ENCODE measurements around the gene PHOX2B. TPM values are rescaled to one million over a fixed set of nuclear protein-coding genes. Genes with fewer than 3 reads are reported as not detected.
"Not testable (repeated sequence)": the region's sequence is repeated elsewhere in the genome, so short reads cannot be mapped to it uniquely, and the experiment has no call there.

PHOX2B gene
- total RNA-seq, 2 experiments from 2014 or later = not detected

GRCh38 chr4:41746025-41746439, 2.5 kb downstream of the PHOX2B start:
- Mint-ChIP-seq H3K27ac (no peak overlapping the region), H3K9me3 (no peaks in the 10 kb centered on the region), H3K27me3 (peaks cover 64% of the 10 kb centered on the region), H3K36me3 (ENCODE audit: low read depth) (peaks cover 4% of the 10 kb centered on the region), H3K4me1 (ENCODE audit: low read depth) (no peaks in the 10 kb centered on the region), H3K4me3 (no peak overlapping the region)
- TF ChIP-seq CTCF (IDR thresholded peaks at IDR 0.05) = no peak
- DNase-seq (no peak), ATAC-seq (no peak)
- ChIA-PET CTCF (no interaction called here), POLR2A (no interaction called here)
- intact Hi-C loops (cut with micrococcal nuclease) = loop anchor here (5.0 kb wide), 1 partner anchor 136 kb away; no protein-coding TSS in a partner anchor

- H3K4me1 Mint-ChIP-seq (ENCODE audit: low read depth) = no peaks in the 10 kb centered on the region
- CTCF ChIA-PET = no interaction called here
- intact Hi-C loops (cut with micrococcal nuclease) = loop anchor here (5.0 kb wide), 1 partner anchor 137 kb away; no protein-coding TSS in a partner anchor
Measured at GRCh38 chr4:41745292-41746024, 3.1 kb downstream of the PHOX2B start.

GRCh38 chr4:41744572-41745291, 3.8 kb downstream of the PHOX2B start:
- ATAC-seq (no peak), DNase-seq (no peak)
- H3K9me3 Mint-ChIP-seq = no peaks in the 10 kb centered on the region
- POLR2A ChIA-PET = no interaction called here
- H3K27ac Mint-ChIP-seq = no peak overlapping the region
- intact Hi-C loops (cut with micrococcal nuclease) = loop anchor here (5.0 kb wide), 1 partner anchor 138 kb away; no protein-coding TSS in a partner anchor
- CTCF ChIA-PET = no interaction called here
- no peaks in the 10 kb centered on the region for H3K4me1 Mint-ChIP-seq (ENCODE audit: low read depth)
- no peak for TF ChIP-seq CTCF (IDR thresholded peaks at IDR 0.05)
- peaks cover 58% of the 10 kb centered on the region for H3K27me3 Mint-ChIP-seq
- peaks cover 4% of the 10 kb centered on the region for H3K36me3 Mint-ChIP-seq (ENCODE audit: low read depth)
- H3K4me3 Mint-ChIP-seq = no peak overlapping the region

More at GRCh38 chr4:41745292-41746024, 3.1 kb downstream of the PHOX2B start:
- DNase-seq = no peak
- Mint-ChIP-seq H3K36me3 (ENCODE audit: low read depth) (peaks cover 4% of the 10 kb centered on the region), H3K9me3 (no peaks in the 10 kb centered on the region), H3K27ac (no peak overlapping the region), H3K27me3 (peaks cover 59% of the 10 kb centered on the region), H3K4me3 (no peak overlapping the region)
- ATAC-seq = no peak
- TF ChIP-seq CTCF (IDR thresholded peaks at IDR 0.05) = no peak
- POLR2A ChIA-PET = no interaction called here

- Mint-ChIP-seq H3K4me1 (ENCODE audit: low read depth) (no peaks in the 10 kb centered on the region), H3K27me3 (peaks cover 31% of the 10 kb centered on the region), H3K9me3 (peaks cover 3% of the 10 kb centered on the region), H3K36me3 (ENCODE audit: low read depth) (peaks cover 4% of the 10 kb centered on the region), H3K4me3 (no peak overlapping the region), H3K27ac (no peak overlapping the region)
- ChIA-PET POLR2A (no interaction called here), CTCF (interaction anchor here (2.0 kb wide), 1 partner anchor 147 kb away, joined by 6 read pairs; no protein-coding TSS in a partner anchor)
- intact Hi-C loops (cut with micrococcal nuclease) = no loop called here
- TF ChIP-seq CTCF (IDR thresholded peaks at IDR 0.05) = no peak
- ATAC-seq (no peak), DNase-seq (no peak)
Measured at GRCh38 chr4:41741354-41741753, 7.2 kb downstream of the PHOX2B start.

- ATAC-seq; DNase-seq; H3K4me1 Mint-ChIP-seq (ENCODE audit: low read depth); H3K9me3 Mint-ChIP-seq; intact Hi-C loops (cut with micrococcal nuclease); H3K4me3 Mint-ChIP-seq; POLR2A ChIA-PET; H3K36me3 Mint-ChIP-seq (ENCODE audit: low read depth); H3K27ac Mint-ChIP-seq; H3K27me3 Mint-ChIP-seq: not testable (repeated sequence)
- CTCF ChIA-PET = interaction anchor here (1.1 kb wide), 1 partner anchor 151 kb away, joined by 3 read pairs; no protein-coding TSS in a partner anchor
Measured at GRCh38 chr4:41737491-41737890, 11.0 kb downstream of the PHOX2B start.

All from activated CD8-positive, alpha-beta T cell treated with anti-CD3 and anti-CD28 coated beads for 36 hours (primary cell).